SIG-M5 treated with dmso at 0.1 percent for 504 hours (cell line): ENCODE measurements around the gene RAB44.

Experiments
- DNase-seq: peaks from one replicate; lab custom pipeline; 2025; ENCODE audit not compliant: unreplicated experiment; lab: John Stamatoyannopoulos, UW

RAB44 gene

DNA sequence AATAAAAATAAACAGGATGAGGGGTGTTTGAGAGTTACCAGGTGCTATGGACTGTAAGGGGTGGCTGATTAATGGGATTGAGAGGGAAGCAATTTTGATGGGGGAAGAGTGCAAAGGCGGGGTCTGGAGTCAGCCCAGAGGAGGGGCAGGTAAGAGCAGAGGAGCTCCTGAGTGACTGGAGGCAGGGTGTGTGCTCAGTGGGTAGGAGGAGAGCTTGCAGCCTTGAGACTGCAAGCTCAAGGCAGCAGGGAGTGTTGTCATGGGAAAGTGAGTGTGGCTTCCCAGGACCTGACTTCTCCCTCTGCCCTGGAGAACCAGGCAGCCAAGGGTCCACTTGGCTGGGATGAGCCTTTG, 54.2 kb downstream of the RAB44 start:
- no peak for DNase-seq

DNA sequence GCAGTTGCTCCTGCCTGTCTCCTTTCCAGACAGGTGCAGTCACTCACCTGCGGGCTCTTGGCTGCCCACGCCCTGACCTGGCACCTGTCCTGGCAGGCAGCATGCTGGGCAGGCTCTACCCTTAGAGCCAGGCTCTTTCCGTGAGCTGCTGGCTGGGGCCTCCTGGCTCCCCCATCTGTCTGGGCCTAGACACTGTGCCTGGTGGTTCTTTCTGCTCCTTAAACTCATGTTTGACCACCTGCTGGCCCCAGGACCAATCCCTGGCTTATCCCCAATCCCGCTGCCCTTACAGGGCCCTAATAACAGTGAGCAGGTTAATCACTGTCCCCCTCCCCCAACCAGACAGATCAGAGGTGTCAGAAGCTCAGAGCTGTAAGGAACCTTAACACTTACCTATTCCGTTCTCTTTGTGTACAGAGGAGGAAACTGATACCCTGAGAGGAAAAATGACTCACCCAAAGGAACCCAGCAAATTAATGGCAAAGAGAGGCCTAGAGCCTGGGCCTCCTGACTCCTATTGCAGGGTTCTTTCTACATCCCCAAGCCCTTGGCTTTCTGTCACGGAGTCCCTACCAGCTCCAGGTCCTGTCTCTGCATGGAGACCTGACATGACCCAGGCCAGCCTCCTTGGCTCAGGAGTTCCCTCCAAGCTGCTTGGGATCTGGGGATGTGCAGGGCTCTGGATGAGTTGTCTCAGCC, 54.7 kb downstream of the RAB44 start:
- DNase-seq: peak; percentile 59

DNA sequence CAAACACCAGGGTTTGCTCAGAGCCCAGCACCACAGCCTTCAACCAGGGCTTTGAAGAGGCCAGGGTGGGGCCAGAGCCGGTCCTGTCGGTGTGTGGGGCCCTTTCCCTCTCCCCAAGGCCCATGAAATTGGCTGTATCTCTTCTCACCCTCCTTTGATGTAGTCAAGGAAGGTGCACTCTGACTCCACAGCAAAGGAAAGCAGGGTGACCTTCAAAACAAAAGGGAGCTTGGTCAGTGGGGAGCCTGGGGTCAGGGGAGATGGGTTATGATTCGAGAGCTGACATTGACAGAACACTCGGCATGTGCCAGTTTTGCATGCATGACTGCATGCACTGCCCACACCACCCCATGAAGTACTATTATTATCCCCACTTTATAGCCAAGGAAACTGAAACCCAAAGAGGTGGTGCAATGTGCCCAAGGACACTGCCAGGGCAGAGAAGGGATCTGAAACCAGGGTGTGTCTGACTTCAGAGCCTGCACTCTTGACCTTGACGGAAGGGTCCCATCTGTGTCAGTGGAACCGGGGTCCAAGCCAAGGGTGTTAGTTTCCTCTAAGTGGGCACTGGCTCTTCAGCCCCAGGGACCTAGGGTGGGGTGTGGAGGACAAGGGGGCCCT, 55.4 kb downstream of the RAB44 start:
- peak; percentile 84 for DNase-seq

DNA sequence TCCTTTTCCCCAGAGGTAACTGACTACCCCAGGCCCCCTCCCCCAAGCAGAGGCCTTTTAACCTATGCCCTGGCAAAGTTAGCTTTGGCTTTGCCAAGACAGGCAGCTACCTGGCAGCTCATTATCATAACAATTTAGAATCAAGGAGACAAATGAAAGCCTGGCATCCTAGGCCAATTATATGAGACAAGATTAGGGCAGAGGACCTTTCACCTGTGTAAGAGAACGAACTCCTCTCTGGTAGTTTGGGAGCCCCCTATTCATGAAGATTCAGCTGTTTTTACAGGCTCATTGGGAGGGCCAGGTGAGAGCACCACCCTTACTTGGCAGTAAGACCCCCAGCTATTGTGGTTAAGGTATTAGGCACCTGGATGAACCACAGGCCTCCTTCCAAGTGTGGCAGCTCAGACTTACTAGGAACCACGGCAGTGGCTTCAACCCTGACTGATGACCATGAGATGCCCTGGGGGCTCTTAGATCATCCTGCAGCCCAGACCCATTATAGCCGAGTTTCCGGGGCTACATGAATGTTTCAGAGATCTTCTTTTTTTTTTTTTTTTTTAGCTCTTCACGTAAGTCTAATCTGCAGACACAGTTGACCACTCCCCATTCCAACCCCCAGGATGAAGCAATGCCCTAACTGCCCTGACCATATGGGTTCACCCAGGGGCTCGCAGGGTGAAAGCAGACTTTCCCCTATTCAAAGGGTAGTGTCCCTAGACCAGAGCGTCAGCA, 56.2 kb downstream of the RAB44 start:
- peak; percentile 13 for DNase-seq

DNA sequence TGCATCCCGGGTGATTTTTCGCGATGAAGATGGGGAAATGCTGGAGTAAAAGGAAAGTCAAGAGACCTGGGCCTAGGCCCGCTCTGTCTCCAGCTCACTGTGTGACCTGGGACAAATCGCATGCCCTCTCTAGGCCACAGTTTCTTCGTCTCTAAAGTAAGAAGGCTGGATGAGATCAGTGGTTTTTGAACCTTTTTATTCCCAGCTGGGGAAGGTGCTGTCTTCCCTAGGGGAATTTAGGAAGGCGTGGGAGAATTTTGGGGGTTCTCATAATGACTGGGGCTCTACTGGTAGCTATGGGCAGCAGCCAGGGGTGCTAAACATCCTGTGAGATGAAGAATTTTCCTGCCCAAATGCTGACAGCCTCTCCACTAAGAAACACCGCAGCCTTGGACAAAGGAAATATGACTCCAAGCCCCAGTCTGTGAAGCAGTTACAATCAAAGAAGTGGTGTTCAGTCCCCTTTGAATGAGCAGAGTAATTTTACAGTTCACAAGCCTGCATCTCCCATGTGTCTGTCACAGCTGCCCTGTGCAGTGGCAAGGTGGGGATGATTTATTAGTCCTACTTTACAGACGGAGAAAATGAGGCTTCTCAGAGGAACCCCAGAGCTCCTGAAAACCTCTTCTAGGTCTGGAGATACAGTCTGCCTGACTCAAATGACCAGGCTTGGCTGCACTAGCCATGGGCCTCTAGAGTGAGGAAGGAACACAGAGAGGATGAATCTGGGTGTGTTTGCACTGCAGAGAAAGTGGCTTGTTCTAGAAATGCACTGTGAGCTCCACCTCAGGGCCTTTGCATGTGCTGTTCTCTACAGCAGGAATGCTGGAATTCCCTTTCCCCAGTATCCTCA, 57.2 kb downstream of the RAB44 start:
- DNase-seq: no peak

DNA sequence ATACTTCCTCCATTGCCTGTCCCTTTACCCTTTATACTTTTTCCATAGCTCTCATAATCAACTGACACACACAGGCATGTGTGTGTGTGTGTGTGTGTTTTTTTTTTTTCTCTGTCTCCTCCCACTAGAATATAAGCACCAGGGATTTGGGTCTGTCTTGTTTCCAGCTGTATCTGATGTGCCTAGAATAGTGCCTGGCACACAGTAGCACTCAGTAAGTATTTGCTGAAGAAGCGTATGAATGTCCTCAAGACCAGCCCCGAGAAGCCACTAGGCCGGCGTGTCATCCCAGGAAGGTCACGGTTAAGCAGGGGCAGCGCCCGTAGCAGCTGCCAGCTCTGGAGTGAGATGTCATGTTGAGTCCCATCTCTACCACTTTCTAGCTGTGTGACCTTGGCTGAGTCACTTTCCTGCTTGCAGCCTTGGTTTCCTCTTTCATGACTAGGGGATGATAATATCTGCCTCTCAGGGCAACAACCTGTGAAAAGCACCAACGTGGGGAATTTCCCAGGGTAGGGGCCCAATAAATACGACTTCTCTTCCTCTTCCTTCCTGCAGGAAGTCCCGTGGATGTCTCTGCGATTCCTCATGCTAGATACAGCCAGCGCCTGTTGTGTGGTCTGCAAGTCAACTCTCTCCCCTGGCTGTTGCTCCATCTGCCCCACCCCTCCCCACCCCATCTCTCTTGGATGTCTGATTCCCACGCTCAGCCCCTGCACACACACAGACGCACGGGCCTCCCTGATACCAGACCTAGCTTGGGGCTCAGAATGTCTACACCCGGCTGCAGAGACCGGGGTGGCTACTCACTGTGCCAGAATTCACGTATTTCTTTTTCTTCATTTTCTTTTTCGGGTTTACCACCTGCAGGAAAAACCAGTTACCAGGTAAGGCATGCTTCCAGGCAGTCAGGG, 58.1 kb downstream of the RAB44 start:
- DNase-seq: peak; percentile 82

DNA sequence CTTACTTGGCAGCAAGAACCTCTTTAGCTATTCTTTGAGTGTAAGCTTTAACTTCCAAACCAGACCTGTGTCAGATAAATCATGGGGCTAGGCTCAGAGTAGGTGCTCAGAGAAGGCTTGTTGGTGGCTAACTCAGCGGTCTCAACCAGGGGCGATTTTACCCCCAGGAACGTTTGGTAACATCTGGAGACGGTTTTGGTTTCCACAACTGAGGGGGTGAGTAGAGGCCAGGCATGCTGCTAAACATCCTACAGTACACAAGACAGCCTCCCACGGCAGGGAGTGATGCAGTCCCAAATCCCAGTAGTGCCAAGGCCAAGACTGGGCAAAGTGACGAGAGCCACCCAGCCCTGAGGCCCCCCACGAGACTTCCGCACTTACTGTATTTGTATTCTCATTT, 59.2 kb downstream of the RAB44 start:
- DNase-seq: no peak

DNA sequence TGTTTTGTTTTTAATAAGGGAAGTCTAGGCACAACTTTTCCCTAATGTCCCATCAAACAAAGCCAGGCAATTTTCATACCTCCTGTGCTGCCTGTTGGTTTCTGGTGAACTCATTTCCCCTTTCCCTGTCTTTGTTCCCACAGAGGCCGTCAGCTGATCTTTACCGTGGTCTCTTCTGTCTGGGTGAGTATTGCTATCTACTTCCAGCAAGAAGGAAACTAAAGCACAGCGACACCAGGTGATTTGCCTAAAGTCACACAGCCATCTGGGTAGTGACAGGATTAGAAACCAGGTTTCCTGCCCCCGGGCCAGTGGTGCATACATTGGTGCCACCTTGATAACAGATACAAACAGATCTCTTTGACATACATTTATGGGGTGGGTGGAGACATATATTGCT, 59.6 kb downstream of the RAB44 start:
- no peak for DNase-seq

DNA sequence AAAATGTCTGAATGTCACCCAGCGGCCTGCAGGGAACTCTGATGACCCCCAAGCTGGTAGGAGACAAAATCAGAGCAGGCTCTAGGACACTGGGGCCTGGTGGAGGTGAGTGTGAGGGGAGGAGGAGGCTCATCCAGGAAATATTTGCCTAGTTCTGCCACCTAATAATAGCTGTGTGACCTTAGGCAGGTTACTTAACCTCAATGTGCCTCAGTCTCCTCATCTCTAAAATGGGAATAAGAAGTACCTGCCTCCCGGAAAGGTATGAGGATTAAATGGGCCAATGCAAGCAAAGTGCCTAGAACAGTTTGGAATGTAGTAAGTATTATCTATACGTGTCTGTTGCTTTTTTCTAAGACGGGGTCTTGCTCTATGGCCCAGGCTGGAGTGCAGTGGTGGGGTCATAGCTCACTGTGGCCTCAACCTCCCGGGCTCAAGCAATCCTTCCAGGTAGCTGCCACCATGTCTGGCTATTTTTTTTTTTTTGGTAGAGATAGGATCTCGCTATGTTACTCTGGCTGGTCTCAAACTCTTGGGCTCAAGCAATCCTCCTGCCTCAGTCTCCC, 60.4 kb downstream of the RAB44 start:
- no peak for DNase-seq

DNA sequence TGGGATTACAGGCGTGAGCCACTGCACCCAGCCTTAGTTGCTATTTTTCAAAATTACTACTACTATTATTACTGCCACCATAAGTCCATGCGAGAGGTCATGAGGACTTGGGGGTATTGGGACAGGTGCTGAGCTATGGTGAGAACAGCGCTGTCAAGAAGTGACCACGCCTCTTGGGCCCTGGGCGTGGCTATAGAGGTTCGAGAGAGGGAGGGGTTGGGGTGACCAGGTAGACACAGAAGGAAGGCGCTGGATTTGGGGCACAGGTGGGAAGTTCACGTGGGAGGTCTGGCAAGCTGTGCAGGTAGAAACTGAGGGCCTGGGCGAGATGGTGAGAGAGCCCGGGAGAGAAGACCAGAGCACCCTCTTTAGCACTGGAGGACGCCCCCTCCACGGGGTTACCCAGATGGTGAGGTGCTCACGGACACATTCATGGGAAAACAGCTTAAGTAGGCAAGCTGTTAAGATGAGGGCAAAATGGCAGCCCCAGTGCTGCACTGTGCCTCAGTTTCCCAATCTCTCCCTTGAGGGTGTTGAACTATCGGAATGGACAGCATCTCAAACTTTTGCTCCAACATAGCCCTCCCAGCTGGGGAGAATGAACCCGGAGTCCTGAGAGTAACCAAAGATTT, 61.0 kb downstream of the RAB44 start:
- no peak for DNase-seq

DNA sequence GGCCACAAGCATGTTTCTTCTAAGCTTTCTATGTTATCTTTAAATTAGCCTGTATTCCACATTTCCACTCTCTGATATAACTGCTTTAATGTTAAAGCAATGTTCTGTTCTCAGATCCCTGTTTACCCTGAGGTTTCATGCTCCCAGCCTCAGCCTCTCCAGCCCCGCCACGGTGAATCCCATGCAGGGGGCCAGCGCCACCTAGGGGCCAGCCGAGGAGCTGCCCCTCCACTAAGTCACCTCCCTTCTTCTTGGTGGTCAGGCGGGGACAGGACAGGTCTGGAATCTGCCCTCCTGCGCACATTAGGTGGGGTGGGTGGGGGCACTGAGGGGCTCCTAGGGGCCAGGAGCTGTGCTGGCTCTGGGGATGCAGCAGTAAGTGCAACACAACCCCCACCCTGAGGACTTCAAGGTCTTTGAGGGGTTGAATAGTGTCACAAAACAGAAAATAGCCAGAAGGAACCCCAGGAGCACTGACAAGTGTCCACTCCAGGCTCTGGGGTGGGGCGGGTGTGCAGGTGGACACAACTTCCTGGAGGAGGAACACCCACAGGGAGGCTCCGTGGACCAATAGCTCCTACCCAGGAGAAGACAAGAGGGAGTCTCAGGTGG, 61.6 kb downstream of the RAB44 start:
- DNase-seq: peak; percentile 67

DNA sequence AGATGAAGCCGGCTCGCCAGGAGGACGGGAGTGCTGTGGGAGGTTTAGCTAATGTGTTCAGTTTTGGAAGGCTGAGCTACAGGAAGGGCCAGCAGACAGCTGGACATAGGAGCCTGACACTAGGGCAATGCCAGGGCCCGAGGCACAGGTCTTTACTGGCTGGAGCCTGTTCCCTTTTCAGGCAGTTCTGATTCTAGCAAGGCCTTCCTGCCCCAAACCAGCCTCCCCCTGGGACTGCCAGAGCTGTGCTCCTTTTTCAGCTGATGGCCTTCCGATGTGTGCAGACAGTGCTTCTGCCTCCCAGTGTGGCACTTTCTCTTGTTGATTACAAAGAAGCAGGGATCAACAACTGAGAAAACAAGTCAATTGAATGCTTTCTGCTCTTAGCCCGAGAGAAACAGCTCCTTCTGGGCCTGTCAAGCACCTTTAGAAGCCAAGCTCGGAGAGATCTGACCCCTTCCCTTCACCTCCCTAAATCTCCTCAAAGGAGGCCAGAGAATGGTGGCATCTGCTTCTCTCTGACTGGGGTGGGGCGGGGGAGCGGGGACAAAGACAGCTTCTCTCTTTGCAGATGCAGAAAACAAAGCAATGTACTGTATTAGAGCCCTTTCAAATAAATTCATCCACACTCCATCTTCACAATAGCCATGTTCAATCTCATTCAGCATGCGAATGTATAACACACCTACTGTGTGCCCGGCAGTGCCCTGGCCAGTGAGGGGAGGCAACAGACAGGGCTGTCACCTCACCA, 63.2 kb downstream of the RAB44 start:
- no peak for DNase-seq

DNA sequence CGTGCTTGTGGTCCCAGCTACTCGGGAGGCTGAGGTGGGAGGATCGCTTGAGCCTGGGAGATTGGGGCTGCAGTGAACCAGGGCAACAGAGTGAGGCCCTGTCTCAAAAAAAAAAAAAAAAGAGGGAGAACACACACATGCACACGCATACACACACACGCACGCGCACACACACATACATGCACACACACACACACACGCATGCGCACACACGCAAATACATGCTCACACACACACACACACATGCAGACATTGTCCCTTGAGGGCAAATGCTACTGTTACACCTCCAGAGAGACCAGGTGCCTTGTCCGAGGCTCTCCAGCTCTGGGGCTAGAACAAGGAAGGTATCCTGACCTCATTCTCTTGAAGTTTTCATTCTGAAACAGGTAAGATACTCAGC, 64.5 kb downstream of the RAB44 start:
- no peak for DNase-seq

DNA sequence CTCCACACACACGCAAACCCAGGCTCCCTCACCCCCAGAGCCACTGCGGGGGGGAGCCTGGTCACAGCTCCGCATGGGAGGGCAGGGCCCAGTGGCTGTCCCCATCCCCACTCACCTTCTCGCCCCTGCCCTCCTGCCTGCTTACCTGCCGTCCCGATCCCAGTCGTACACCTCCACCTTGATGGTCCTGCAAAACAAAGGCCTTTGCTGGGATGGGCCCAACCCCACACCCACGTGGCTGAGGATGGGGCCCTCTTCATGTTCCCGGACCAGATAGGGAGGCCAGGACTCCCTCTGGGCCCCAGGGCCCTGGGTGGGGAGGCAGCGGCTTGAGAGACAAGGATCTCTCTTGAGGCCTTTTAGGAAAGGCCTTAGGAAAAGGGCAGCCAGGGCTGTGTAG, 67.6 kb downstream of the RAB44 start:
- DNase-seq: no peak

DNA sequence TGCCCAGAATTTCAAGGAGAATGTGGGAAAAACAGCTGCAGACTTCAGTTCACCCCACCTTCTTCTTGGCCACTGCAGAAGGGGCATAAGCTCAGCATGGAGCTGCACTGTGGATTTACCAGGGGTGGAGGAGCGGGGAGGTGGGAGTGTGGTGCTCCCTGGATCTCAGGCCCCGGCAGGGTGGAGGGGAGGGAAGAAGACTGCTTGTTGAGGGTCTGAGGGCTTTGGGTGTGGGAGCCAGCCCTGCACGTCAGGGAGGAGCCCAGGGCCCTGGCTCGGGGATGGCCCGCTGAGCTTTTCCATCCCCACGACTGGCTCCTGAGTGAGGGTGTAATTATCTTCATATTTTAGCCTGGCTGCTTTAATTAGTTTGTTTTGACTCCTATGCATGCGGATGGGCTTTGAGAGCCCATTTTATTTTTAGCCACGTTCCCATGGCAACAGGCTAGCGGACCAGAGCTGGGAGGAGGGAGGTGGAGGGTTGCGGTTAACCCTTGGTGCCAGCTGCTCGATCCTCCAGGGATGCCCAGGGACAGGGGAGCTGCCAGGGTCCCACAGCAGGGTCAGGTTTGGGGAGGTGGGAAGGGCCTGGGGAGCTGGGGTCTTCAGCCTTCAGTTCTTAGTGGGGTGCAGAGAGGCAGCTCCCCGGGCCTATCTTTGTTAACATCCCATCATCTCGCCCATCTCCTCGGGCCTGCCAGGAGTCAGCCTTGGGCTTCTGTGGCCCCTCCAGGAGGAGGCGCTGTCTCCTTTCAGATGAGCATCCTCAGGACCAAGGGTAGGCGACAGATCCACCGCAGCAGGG, 68.2 kb downstream of the RAB44 start:
- DNase-seq: peak; percentile 50

DNA sequence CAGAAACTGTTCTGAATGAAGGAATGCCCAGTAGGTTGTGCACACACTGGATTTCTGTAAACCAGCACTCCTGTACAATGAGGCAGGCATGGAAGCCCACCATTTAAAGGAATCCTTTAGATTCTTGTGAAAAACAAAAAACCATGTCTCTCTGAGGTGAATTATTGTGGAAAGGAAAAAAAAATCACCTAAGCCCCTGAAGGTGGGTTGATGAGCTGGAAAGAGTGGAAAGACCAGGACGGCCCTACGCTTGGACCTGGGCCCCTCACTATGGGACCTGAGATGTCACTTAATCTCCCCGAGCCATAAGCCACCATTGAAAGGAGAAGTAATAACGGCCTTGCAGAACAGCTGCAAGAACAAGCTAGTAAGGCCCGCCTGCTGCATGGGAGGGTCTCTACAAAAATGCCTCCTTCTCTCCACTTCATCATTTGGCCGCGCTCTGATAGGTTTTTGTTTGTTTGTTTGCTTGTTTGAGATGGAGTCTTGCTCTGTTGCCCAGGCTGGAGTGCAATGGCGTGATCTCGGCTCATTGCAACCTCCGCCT, 68.8 kb downstream of the RAB44 start:
- DNase-seq: no peak

DNA sequence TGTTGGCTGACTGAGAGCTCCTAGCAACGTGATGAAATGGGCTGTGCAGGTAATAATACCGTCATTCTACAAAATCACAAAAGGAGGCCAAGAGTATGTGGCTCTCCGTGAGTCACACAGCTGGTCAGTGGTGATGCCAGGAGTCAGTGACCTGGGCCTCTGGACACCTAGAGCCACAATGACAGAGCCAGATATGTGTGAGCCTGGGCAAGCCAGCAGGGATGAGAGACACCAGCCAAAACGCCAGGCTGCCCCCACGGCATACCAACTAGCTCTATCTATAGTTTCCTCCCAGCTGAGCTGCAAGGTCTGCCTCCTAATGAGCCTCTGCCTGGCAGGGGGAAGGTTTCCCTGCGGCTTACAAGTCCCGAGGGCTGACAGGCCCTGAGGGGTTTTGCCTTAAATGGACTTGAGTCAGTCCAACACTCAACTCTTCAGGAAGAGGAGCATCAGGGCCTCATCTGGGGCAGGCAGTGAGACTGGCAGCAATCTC, 71.6 kb downstream of the RAB44 start:
- no peak for DNase-seq
